Liver (tissue), 9 donors: ENCODE measurements around the gene MRPL55. TPM values are rescaled to one million over a fixed set of nuclear protein-coding genes. Genes with fewer than 3 reads are reported as not detected.

Experiments used
- DNase-seq: peaks from one replicate; pipeline ENCODE4 v3.0.0-alpha.2; 2017; ENCODE audit warnings: low spot score
- H3K27ac ChIP-seq, 2 donors: one replicate each; pipeline ENCODE4 v1.7.0; 2013; ENCODE audit warnings: inconsistent platforms in 2 of 2, low read length in 2 of 2, control low read depth in 1 of 2, low read depth in 1 of 2, mild to moderate bottlenecking in 1 of 2
- H3K27me3 ChIP-seq, 4 donors: one replicate each; pipeline versions ENCODE4 v1.6.1 to v1.7.0; 2013; ENCODE audit warnings: low read length in 3 of 4, inconsistent platforms in 1 of 4, mild to moderate bottlenecking in 1 of 4, moderate library complexity in 1 of 4; ENCODE audit not compliant: control insufficient read depth in 4 of 4, insufficient read depth in 4 of 4
- H3K36me3 ChIP-seq, 4 donors: one replicate each; pipeline versions ENCODE4 v1.6.1 to v1.7.0; 2013; ENCODE audit warnings: low read length in 3 of 4, mild to moderate bottlenecking in 3 of 4, low read depth in 1 of 4, moderate library complexity in 1 of 4; ENCODE audit not compliant: control insufficient read depth in 4 of 4, insufficient read depth in 3 of 4
- H3K4me1 ChIP-seq, 4 donors: one replicate each; pipeline versions ENCODE4 v1.6.1 to v1.7.0; 2013; ENCODE audit warnings: low read length in 3 of 4, mild to moderate bottlenecking in 3 of 4, moderate library complexity in 1 of 4; ENCODE audit not compliant: control insufficient read depth in 4 of 4, insufficient read depth in 4 of 4
- H3K4me3 ChIP-seq, 3 donors: one replicate each; pipeline versions ENCODE4 v1.6.1 to v1.7.0; 2013; ENCODE audit warnings: low read length in 3 of 3, control low read depth in 1 of 3, low read depth in 1 of 3, mild to moderate bottlenecking in 1 of 3
- H3K9ac ChIP-seq, 2 donors: one replicate each; pipeline ENCODE4 v1.7.0; 2013; ENCODE audit warnings: low read length in 2 of 2, mild to moderate bottlenecking in 2 of 2, moderate library complexity in 2 of 2, control low read depth in 1 of 2, low read depth in 1 of 2
- H3K9me3 ChIP-seq, 4 donors: one replicate each; pipeline versions ENCODE4 v1.6.1 to v1.7.0; 2013; ENCODE audit warnings: low read length in 3 of 4; ENCODE audit not compliant: control insufficient read depth in 4 of 4
- CTCF ChIP-seq: fragments of 150-350 bp; IDR thresholded peaks from 2 replicates; pipeline ENCODE4 v1.5.1; 2017; ENCODE audit warnings: improper control_type of control experiment, low read depth, low read length; ENCODE audit not compliant: missing input control
- FOXA1 ChIP-seq: IDR thresholded peaks from 2 replicates; pipeline ENCODE4 v1.6.1; 2016; ENCODE audit warnings: antibody characterized with exemption
- FOXA2 ChIP-seq: IDR thresholded peaks from 2 replicates; pipeline ENCODE4 v1.6.1; 2016; ENCODE audit warnings: antibody characterized with exemption
- GABPA ChIP-seq, 2 donors: IDR thresholded peaks in 1 of 2; conservative IDR thresholded peaks in 1 of 2; 2 replicates each; pipeline ENCODE4 v1.6.1; 2016; ENCODE audit warnings: antibody characterized with exemption in 2 of 2, mild to moderate bottlenecking in 1 of 2, moderate library complexity in 1 of 2
- HNF4A ChIP-seq, 2 donors: conservative IDR thresholded peaks; 2 replicates each; pipeline ENCODE4 v1.6.1; 2016; ENCODE audit warnings: antibody characterized with exemption in 2 of 2, mild to moderate bottlenecking in 2 of 2
- MAX ChIP-seq: IDR thresholded peaks from 2 replicates; pipeline ENCODE4 v1.6.1; 2016; ENCODE audit warnings: antibody characterized with exemption
- NR2F2 ChIP-seq: IDR thresholded peaks from 2 replicates; pipeline ENCODE4 v1.6.1; 2016; ENCODE audit warnings: antibody characterized with exemption
- RAD21 ChIP-seq, 2 donors: IDR thresholded peaks; 2 replicates each; pipeline ENCODE4 v1.6.1; 2016; ENCODE audit warnings: antibody characterized with exemption in 2 of 2, mild to moderate bottlenecking in 2 of 2
- RXRA ChIP-seq, 2 donors: IDR thresholded peaks; 2 replicates each; pipeline ENCODE4 v1.6.1; 2017 to 2018; ENCODE audit warnings: antibody characterized with exemption in 2 of 2, mild to moderate bottlenecking in 1 of 2
- SP1 ChIP-seq: IDR thresholded peaks from 2 replicates; pipeline ENCODE4 v1.6.1; 2018; ENCODE audit warnings: antibody characterized with exemption, mild to moderate bottlenecking
- TAF1 ChIP-seq: conservative IDR thresholded peaks from 2 replicates; pipeline ENCODE4 v1.6.1; 2016; ENCODE audit warnings: antibody characterized with exemption, mild to moderate bottlenecking
- YY1 ChIP-seq: IDR thresholded peaks from 2 replicates; pipeline ENCODE4 v1.6.1; 2016; ENCODE audit warnings: antibody characterized with exemption, mild to moderate bottlenecking
- WGBS: extraction: QIAGEN DNeasy Blood & Tissue Kit; methylation state at CpG from one replicate; pipeline ENCODE4 v1.1.7; 2013; 5-methylcytosine and 5-hydroxymethylcytosine counted together
- polyA plus RNA-seq, 2 donors: library from polyadenylated mRNA; stranded (reverse) in 1 of 2; unstranded in 1 of 2; fragments of 200-250 nt in 1 of 2; fragments of >200 nt in 1 of 2; fragmentation: Nextera tagmentation in 1 of 2; extraction: Ambion mirVana in 1 of 2; gene quantifications; one replicate each; pipeline versions ENCODE4 v1.2.1 to v1.2.3, GENCODE V29; 2013 to 2015
- total RNA-seq, 2 donors: library from RNA; depleted of rRNA; stranded (reverse); fragments of >200 nt; gene quantifications; one replicate each; pipeline ENCODE4 v1.2.3, GENCODE V29; 2014
- TF ChIP-seq, protein P1 (sequence below): IDR thresholded peaks from 2 replicates; pipeline ENCODE4 v1.6.1; 2016; ENCODE audit warnings: antibody characterized with exemption
- TF ChIP-seq, protein P2 (sequence below): IDR thresholded peaks from 2 replicates; pipeline ENCODE4 v1.6.1; 2016; ENCODE audit warnings: antibody characterized with exemption
- TF ChIP-seq, protein P3 (sequence below): IDR thresholded peaks from 2 replicates; pipeline ENCODE4 v1.6.1; 2016; ENCODE audit warnings: antibody characterized with exemption, mild to moderate bottlenecking
- donor health status: healthy.
- donor health status: healthy.
- donor health status: healthy.
- donor health status: healthy.
- donor health status: healthy.

MRPL55 gene
- total and polyA plus RNA-seq, 4 donors, result 38.9 to 119 (median 62.0) TPM

DNA sequence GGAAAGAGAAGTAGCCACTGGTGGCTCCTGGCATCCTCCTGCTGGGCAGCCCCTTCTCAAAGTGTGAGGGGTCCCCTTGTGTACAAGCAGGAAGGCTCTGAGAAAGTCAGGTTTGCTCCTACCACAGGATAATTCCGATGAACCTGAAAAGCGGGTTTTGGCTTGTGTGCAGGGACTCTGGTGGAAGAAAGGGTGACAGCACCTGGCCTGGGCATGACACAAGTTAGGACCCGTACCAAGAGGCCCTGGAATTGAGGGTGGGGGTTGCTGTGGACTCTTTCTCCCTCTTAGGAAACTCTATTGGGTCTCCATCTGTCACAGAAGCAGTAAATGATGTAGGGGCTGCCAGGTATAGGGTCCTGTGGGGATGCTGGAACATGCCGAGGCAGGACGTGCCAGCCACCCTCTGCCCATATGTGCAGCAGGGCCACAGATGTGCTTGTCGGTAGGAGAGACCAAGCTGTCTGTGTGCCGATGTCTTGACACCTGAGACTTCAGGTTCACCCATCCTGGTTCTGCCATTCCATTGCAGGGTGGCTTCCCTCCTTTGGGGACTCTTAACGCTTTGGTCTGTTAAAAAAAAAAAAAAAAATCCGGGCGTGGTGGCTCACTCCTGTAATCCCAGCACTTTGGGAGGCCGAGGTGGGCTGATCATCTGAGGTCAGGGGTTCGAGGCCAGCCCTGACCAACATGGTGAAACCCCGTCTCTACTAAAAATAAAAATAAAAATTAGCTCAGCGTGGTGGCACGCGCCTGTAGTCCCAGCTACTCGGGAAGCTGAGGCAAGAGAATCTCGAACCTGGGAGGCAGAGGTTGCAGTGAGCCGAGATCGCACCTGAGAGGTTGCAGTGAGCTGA lies 15.8 kb downstream of the MRPL55 start:
- no peaks in the 10 kb centered on the region for H3K27me3 ChIP-seq
- H3K4me1 ChIP-seq, result peaks cover 12 to 46% (median 33%) of the 10 kb centered on the region in 4 donors
- H3K9me3 ChIP-seq, result peaks cover 0 to 12% (median 7%) of the 10 kb centered on the region in 4 donors
- TF ChIP-seq FOXA1, result no peak
- no peak for TF ChIP-seq MAX
- TF ChIP-seq TAF1, result no peak
- no peak for TF ChIP-seq SP1
- no peak for TF ChIP-seq CTCF
- TF ChIP-seq, protein P1, sequence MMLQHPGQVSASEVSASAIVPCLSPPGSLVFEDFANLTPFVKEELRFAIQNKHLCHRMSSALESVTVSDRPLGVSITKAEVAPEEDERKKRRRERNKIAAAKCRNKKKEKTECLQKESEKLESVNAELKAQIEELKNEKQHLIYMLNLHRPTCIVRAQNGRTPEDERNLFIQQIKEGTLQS, result no peak
- TF ChIP-seq RAD21 (IDR thresholded peaks at IDR 0.05), result no peak
- TF ChIP-seq FOXA2, result no peak
- DNase-seq, result no peak
- H3K4me3 ChIP-seq, result no peak overlapping the region
- WGBS, result 96% methylated on average over 20 of the region's 20 CpGs
- H3K9ac ChIP-seq, result no peak overlapping the region
- peaks cover 2 to 16% (median 12%) of the 10 kb centered on the region in 4 donors for H3K36me3 ChIP-seq
- H3K27ac ChIP-seq, result no peak overlapping the region

DNA sequence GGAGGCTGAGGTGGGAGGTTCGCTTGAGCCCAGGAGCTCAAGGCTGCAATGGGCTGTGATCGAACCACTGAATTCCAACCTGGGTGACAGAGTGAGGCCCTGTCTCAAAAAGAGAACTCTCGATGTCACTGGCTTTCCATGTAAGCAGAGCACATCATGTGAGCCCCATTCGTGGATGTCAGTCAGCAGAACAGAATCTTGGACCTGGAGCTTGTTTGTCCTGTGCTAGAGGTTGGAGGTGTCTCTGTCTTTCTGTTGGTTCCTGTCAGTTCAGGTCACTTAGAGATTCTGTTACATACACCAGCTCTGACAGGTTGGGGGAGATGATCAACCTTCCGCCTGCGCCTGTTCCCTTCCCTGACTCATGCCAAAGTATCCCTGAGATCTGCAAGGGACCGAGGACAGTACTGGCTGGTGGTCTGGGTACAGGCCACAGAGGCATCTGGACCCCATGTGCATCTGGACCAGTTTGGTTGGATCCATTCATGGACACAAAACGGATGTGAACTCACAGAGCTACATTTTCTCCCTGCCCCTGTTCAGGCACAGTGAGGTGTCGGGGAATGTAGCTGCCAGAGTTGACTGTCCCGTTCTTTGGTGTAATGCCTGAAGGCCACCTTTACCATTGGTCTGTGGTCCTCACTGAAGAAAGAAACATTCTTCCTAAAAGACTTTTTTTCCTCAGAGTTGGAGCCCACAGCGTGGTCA lies 16.6 kb downstream of the MRPL55 start:
- Histone ChIP-seq H3K9me3 (peaks cover 0 to 12% (median 7%) of the 10 kb centered on the region in 4 donors), H3K9ac (no peak overlapping the region), H3K4me1 (peaks cover 19 to 54% (median 41%) of the 10 kb centered on the region in 4 donors), H3K4me3 (no peak overlapping the region), H3K27ac (no peak overlapping the region), H3K36me3 (peaks cover 2 to 11% (median 8%) of the 10 kb centered on the region in 4 donors), H3K27me3 (no peaks in the 10 kb centered on the region)
- no peak for DNase-seq
- TF ChIP-seq YY1, result no peak
- TF ChIP-seq, protein P2, sequence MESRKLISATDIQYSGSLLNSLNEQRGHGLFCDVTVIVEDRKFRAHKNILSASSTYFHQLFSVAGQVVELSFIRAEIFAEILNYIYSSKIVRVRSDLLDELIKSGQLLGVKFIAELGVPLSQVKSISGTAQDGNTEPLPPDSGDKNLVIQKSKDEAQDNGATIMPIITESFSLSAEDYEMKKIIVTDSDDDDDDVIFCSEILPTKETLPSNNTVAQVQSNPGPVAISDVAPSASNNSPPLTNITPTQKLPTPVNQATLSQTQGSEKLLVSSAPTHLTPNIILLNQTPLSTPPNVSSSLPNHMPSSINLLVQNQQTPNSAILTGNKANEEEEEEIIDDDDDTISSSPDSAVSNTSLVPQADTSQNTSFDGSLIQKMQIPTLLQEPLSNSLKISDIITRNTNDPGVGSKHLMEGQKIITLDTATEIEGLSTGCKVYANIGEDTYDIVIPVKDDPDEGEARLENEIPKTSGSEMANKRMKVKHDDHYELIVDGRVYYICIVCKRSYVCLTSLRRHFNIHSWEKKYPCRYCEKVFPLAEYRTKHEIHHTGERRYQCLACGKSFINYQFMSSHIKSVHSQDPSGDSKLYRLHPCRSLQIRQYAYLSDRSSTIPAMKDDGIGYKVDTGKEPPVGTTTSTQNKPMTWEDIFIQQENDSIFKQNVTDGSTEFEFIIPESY, result no peak
- TF ChIP-seq, protein P3, sequence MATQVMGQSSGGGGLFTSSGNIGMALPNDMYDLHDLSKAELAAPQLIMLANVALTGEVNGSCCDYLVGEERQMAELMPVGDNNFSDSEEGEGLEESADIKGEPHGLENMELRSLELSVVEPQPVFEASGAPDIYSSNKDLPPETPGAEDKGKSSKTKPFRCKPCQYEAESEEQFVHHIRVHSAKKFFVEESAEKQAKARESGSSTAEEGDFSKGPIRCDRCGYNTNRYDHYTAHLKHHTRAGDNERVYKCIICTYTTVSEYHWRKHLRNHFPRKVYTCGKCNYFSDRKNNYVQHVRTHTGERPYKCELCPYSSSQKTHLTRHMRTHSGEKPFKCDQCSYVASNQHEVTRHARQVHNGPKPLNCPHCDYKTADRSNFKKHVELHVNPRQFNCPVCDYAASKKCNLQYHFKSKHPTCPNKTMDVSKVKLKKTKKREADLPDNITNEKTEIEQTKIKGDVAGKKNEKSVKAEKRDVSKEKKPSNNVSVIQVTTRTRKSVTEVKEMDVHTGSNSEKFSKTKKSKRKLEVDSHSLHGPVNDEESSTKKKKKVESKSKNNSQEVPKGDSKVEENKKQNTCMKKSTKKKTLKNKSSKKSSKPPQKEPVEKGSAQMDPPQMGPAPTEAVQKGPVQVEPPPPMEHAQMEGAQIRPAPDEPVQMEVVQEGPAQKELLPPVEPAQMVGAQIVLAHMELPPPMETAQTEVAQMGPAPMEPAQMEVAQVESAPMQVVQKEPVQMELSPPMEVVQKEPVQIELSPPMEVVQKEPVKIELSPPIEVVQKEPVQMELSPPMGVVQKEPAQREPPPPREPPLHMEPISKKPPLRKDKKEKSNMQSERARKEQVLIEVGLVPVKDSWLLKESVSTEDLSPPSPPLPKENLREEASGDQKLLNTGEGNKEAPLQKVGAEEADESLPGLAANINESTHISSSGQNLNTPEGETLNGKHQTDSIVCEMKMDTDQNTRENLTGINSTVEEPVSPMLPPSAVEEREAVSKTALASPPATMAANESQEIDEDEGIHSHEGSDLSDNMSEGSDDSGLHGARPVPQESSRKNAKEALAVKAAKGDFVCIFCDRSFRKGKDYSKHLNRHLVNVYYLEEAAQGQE, result no peak
- TF ChIP-seq GABPA (IDR thresholded peaks at IDR 0.05 in 1 of 2, conservative IDR thresholded peaks at IDR 0.05 in 1 of 2), result no peak
- no peak for TF ChIP-seq RAD21 (IDR thresholded peaks at IDR 0.05)
- TF ChIP-seq HNF4A (conservative IDR thresholded peaks at IDR 0.05), result no peak
- no peak for TF ChIP-seq NR2F2
- TF ChIP-seq CTCF, result no peak
- no peak for TF ChIP-seq SP1
- no peak for TF ChIP-seq FOXA2
- TF ChIP-seq RXRA (IDR thresholded peaks at IDR 0.05), result no peak
- no peak for TF ChIP-seq MAX
- TF ChIP-seq, protein P1, result no peak
- 93% methylated on average over 11 of the region's 11 CpGs for WGBS
